ENCODE data around the gene CXCR4. TPM values are rescaled to one million over a fixed set of nuclear protein-coding genes. Genes with fewer than 3 reads are reported as not detected.

Gene CXCR4
- total and polyA plus RNA-seq, 2 experiments from 2014 or later = 2.1 TPM

- TF ChIP-seq ETS1 (IDR thresholded peaks at IDR 0.05) = no peak
- H3K4me3 ChIP-seq = no peak overlapping the region
- ATAC-seq (no peak), DNase-seq (ENCODE audit: low spot score) (no peak)
- no peaks in the 10 kb centered on the region for H3K27me3 Mint-ChIP-seq (ENCODE audit: insufficient read depth, low read depth, poor library complexity)
- H3K4me2 ChIP-seq = no peak overlapping the region
- H3K4me1 ChIP-seq (ENCODE audit: insufficient read depth) = no peaks in the 10 kb centered on the region
- no peak overlapping the region; the same call in 1 of the 2 replicates for H2AFZ ChIP-seq
- no peak overlapping the region for H3K27ac Mint-ChIP-seq
- H4K20me1 ChIP-seq (replicated peaks; ENCODE audit: insufficient read depth) = no peaks in the 10 kb centered on the region
- H3K9me2 ChIP-seq (ENCODE audit: insufficient read depth) = peaks cover 9% of the 10 kb centered on the region
- H3F3A ChIP-seq (replicated peaks; ENCODE audit: low read depth) = no peaks in the 10 kb centered on the region
- H3K27me3 ChIP-seq (ENCODE audit: insufficient read depth) = no peaks in the 10 kb centered on the region
- H3K36me3 Mint-ChIP-seq (ENCODE audit: low read depth) = no peaks in the 10 kb centered on the region
- no peaks in the 10 kb centered on the region for H3K79me2 ChIP-seq (replicated peaks; ENCODE audit: insufficient read depth)
- no peak overlapping the region for H3K27ac ChIP-seq (ENCODE audit: low read depth)
- H3K4me1 Mint-ChIP-seq = peaks cover 5% of the 10 kb centered on the region
- H3K9me3 Mint-ChIP-seq = no peaks in the 10 kb centered on the region
- H3K36me3 ChIP-seq (ENCODE audit: insufficient read depth) = no peaks in the 10 kb centered on the region
- H3K4me3 Mint-ChIP-seq = no peak overlapping the region
Measured at GRCh38 chr2:136141510-136142149, 23.7 kb upstream of the CXCR4 start.

- Histone ChIP-seq H4K20me1 (replicated peaks; ENCODE audit: insufficient read depth) (no peaks in the 10 kb centered on the region), H3K4me3 (no peak overlapping the region), H3K27ac (ENCODE audit: low read depth) (no peak overlapping the region), H3F3A (replicated peaks; ENCODE audit: low read depth) (no peaks in the 10 kb centered on the region), H3K79me2 (replicated peaks; ENCODE audit: insufficient read depth) (no peaks in the 10 kb centered on the region), H2AFZ (no peak overlapping the region), H3K9me2 (ENCODE audit: insufficient read depth) (peaks cover 17% of the 10 kb centered on the region), H3K36me3 (ENCODE audit: insufficient read depth) (no peaks in the 10 kb centered on the region), H3K4me1 (ENCODE audit: insufficient read depth) (no peaks in the 10 kb centered on the region), H3K27me3 (ENCODE audit: insufficient read depth) (no peaks in the 10 kb centered on the region), H3K4me2 (no peak overlapping the region)
- Mint-ChIP-seq H3K27ac (no peak overlapping the region), H3K4me3 (no peak overlapping the region), H3K4me1 (peaks cover 5% of the 10 kb centered on the region), H3K27me3 (ENCODE audit: insufficient read depth, low read depth, poor library complexity) (no peaks in the 10 kb centered on the region), H3K36me3 (ENCODE audit: low read depth) (no peaks in the 10 kb centered on the region), H3K9me3 (no peaks in the 10 kb centered on the region)
- no peak for DNase-seq (ENCODE audit: low spot score)
- no peak for ATAC-seq
- TF ChIP-seq, protein P1, sequence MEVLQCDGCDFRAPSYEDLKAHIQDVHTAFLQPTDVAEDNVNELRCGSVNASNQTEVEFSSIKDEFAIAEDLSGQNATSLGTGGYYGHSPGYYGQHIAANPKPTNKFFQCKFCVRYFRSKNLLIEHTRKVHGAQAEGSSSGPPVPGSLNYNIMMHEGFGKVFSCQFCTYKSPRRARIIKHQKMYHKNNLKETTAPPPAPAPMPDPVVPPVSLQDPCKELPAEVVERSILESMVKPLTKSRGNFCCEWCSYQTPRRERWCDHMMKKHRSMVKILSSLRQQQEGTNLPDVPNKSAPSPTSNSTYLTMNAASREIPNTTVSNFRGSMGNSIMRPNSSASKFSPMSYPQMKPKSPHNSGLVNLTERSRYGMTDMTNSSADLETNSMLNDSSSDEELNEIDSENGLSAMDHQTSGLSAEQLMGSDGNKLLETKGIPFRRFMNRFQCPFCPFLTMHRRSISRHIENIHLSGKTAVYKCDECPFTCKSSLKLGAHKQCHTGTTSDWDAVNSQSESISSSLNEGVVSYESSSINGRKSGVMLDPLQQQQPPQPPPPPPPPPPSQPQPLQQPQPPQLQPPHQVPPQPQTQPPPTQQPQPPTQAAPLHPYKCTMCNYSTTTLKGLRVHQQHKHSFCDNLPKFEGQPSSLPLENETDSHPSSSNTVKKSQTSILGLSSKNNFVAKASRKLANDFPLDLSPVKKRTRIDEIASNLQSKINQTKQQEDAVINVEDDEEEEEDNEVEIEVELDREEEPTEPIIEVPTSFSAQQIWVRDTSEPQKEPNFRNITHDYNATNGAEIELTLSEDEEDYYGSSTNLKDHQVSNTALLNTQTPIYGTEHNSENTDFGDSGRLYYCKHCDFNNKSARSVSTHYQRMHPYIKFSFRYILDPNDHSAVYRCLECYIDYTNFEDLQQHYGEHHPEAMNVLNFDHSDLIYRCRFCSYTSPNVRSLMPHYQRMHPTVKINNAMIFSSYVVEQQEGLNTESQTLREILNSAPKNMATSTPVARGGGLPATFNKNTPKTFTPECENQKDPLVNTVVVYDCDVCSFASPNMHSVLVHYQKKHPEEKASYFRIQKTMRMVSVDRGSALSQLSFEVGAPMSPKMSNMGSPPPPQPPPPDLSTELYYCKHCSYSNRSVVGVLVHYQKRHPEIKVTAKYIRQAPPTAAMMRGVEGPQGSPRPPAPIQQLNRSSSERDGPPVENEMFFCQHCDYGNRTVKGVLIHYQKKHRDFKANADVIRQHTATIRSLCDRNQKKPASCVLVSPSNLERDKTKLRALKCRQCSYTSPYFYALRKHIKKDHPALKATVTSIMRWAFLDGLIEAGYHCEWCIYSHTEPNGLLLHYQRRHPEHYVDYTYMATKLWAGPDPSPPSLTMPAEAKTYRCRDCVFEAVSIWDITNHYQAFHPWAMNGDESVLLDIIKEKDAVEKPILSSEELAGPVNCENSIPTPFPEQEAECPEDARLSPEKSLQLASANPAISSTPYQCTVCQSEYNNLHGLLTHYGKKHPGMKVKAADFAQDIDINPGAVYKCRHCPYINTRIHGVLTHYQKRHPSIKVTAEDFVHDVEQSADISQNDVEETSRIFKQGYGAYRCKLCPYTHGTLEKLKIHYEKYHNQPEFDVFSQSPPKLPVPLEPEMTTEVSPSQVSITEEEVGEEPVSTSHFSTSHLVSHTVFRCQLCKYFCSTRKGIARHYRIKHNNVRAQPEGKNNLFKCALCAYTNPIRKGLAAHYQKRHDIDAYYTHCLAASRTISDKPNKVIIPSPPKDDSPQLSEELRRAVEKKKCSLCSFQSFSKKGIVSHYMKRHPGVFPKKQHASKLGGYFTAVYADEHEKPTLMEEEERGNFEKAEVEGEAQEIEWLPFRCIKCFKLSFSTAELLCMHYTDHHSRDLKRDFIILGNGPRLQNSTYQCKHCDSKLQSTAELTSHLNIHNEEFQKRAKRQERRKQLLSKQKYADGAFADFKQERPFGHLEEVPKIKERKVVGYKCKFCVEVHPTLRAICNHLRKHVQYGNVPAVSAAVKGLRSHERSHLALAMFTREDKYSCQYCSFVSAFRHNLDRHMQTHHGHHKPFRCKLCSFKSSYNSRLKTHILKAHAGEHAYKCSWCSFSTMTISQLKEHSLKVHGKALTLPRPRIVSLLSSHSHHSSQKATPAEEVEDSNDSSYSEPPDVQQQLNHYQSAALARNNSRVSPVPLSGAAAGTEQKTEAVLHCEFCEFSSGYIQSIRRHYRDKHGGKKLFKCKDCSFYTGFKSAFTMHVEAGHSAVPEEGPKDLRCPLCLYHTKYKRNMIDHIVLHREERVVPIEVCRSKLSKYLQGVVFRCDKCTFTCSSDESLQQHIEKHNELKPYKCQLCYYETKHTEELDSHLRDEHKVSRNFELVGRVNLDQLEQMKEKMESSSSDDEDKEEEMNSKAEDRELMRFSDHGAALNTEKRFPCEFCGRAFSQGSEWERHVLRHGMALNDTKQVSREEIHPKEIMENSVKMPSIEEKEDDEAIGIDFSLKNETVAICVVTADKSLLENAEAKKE (CRISPR knock-in tag; IDR thresholded peaks at IDR 0.05) = no peak
- TF ChIP-seq ZNF331 (CRISPR knock-in tag; IDR thresholded peaks at IDR 0.05; ENCODE audit: low read depth) (no peak), JUNB (IDR thresholded peaks at IDR 0.05; ENCODE audit: unreplicated experiment) (no peak), NANOG (IDR thresholded peaks at IDR 0.05; ENCODE audit: borderline replicate concordance) (no peak), EZH2phosphoT487 (IDR thresholded peaks at IDR 0.05; ENCODE audit: unreplicated experiment) (no peak), STAT1 (IDR thresholded peaks at IDR 0.05; ENCODE audit: unreplicated experiment) (no peak), POLR2AphosphoS5 (IDR thresholded peaks at IDR 0.05; ENCODE audit: low read depth) (no peak), CREB1 (CRISPR knock-in tag; IDR thresholded peaks at IDR 0.05; ENCODE audit: low read depth) (no peak), EZH2 (IDR thresholded peaks at IDR 0.05; ENCODE audit: low read depth, unreplicated experiment) (no peak), REST (IDR thresholded peaks at IDR 0.05; ENCODE audit: unreplicated experiment) (no peak), ZNF114 (CRISPR knock-in tag; IDR thresholded peaks at IDR 0.05) (no peak)
Measured at GRCh38 chr2:136139631-136140030, 21.7 kb upstream of the CXCR4 start.
